ENCODE measurements around the gene TM4SF18.

DNA sequence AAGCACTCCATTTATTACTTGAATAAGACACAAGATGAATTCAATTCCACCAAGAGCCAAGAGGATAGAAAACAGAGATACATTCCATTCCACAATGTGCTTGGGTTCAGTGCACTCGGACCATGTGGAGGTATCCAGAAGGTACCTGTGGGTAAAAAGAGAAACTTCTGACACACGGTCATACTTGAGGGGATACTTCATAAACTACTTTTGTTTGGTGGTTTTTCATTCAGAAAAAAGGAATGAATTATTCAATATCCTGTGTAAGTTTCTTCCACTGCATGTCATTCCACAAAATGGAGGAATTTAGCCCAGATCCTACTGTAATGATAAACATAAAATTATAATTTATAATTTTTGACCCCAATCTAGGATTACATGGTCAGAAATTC is 38.3 kb upstream of the TM4SF18 start:
- TF ChIP-seq, protein P1, sequence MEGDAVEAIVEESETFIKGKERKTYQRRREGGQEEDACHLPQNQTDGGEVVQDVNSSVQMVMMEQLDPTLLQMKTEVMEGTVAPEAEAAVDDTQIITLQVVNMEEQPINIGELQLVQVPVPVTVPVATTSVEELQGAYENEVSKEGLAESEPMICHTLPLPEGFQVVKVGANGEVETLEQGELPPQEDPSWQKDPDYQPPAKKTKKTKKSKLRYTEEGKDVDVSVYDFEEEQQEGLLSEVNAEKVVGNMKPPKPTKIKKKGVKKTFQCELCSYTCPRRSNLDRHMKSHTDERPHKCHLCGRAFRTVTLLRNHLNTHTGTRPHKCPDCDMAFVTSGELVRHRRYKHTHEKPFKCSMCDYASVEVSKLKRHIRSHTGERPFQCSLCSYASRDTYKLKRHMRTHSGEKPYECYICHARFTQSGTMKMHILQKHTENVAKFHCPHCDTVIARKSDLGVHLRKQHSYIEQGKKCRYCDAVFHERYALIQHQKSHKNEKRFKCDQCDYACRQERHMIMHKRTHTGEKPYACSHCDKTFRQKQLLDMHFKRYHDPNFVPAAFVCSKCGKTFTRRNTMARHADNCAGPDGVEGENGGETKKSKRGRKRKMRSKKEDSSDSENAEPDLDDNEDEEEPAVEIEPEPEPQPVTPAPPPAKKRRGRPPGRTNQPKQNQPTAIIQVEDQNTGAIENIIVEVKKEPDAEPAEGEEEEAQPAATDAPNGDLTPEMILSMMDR (IDR thresholded peaks at IDR 0.05): no peak
- TF ChIP-seq, protein P2, sequence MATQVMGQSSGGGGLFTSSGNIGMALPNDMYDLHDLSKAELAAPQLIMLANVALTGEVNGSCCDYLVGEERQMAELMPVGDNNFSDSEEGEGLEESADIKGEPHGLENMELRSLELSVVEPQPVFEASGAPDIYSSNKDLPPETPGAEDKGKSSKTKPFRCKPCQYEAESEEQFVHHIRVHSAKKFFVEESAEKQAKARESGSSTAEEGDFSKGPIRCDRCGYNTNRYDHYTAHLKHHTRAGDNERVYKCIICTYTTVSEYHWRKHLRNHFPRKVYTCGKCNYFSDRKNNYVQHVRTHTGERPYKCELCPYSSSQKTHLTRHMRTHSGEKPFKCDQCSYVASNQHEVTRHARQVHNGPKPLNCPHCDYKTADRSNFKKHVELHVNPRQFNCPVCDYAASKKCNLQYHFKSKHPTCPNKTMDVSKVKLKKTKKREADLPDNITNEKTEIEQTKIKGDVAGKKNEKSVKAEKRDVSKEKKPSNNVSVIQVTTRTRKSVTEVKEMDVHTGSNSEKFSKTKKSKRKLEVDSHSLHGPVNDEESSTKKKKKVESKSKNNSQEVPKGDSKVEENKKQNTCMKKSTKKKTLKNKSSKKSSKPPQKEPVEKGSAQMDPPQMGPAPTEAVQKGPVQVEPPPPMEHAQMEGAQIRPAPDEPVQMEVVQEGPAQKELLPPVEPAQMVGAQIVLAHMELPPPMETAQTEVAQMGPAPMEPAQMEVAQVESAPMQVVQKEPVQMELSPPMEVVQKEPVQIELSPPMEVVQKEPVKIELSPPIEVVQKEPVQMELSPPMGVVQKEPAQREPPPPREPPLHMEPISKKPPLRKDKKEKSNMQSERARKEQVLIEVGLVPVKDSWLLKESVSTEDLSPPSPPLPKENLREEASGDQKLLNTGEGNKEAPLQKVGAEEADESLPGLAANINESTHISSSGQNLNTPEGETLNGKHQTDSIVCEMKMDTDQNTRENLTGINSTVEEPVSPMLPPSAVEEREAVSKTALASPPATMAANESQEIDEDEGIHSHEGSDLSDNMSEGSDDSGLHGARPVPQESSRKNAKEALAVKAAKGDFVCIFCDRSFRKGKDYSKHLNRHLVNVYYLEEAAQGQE (IDR thresholded peaks at IDR 0.05; ENCODE audit: insufficient read depth in 1 of 2, low read depth in 2 of 2, low read length in 1 of 2): no peak
- TF ChIP-seq SIN3A (IDR thresholded peaks at IDR 0.05; ENCODE audit: borderline replicate concordance, insufficient read depth, low read depth, low read length) (no peak), POLR2AphosphoS5 (IDR thresholded peaks at IDR 0.05; ENCODE audit: low read depth, low read length) (peak; percentile 31; the same call in 1 of the 2 replicates)
